HepG2 (cell line): ENCODE measurements around the gene PSMA2. TPM values are rescaled to one million over a fixed set of nuclear protein-coding genes. Genes with fewer than 3 reads are reported as not detected.

Experiments used
- ATAC-seq: fragments of 200-7000 bp; cut with Tn5 transposase; 3 replicates; pipeline ENCODE4 v1.9.1; 2020; ENCODE audit warnings: mild to moderate bottlenecking, moderate library complexity
- BruUV-seq: library from RNA; stranded (reverse); fragments of 400-500 nt; replicated peaks from 2 replicates; lab custom pipeline; 2021; lab: Mats Ljungman, UMichigan
- CTCF ChIA-PET: fragments of 300-600 bp; formaldehyde crosslinking; extraction: SDS; loops from one replicate; lab custom pipeline; 2021; ENCODE audit warnings: low total read pairs, inconsistent platforms, low intra/inter-chr PET ratio; lab: Yijun Ruan, JAX
- POLR2A ChIA-PET: fragments of 350-600 bp; sonication (Branson Sonifier 250); formaldehyde crosslinking; loops from one replicate; lab custom pipeline; 2020; ENCODE audit warnings: antibody characterized with exemption, inconsistent platforms; lab: Yijun Ruan, JAX
- DNase-seq: peaks from one replicate; pipeline ENCODE4 v3.0.0-alpha.2; 2015; ENCODE audit warnings: low spot score
- FAIRE-seq: peaks from 3 replicates; lab custom pipeline; 2011; peaks lifted over from hg19 to GRCh38; lab: Jason Lieb, UNC
- H2AFZ ChIP-seq: one replicate; pipeline ENCODE4 v1.6.1; 2011; ENCODE audit warnings: low read length, inconsistent platforms
- H3K27ac ChIP-seq: fragments of 300-600 bp; 3 replicates; pipeline ENCODE4 v1.8.0; 2011; ENCODE audit warnings: mixed run types, mild to moderate bottlenecking, mixed read lengths, low read length, inconsistent platforms; ENCODE audit not compliant: insufficient read depth; ENCODE audit errors: extremely low read length
- H3K27me3 ChIP-seq, 2 experiments: fragments of 200-600 bp in 1 of 2; 2 replicates in 1 of 2; 3 replicates in 1 of 2; pipeline versions ENCODE4 v1.6.0 to v1.8.0; 2011; ENCODE audit warnings: low read length in 2 of 2, mild to moderate bottlenecking in 2 of 2, moderate library complexity in 2 of 2, inconsistent platforms in 1 of 2; ENCODE audit not compliant: insufficient read depth in 2 of 2, control insufficient read depth in 1 of 2
- H3K36me3 ChIP-seq, 2 experiments: fragments of 200-600 bp in 1 of 2; replicated peaks in 1 of 2; 2 replicates in 1 of 2; 3 replicates in 1 of 2; pipeline versions ENCODE4 v1.5.1 to v1.8.0; 2011; ENCODE audit warnings: low read length in 2 of 2, inconsistent platforms in 1 of 2; ENCODE audit not compliant: insufficient read depth in 2 of 2, control insufficient read depth in 1 of 2
- H3K4me1 ChIP-seq: 2 replicates; pipeline ENCODE4 v1.5.1; 2012; ENCODE audit warnings: low read length, inconsistent platforms; ENCODE audit not compliant: insufficient read depth
- H3K4me2 ChIP-seq: 2 replicates; pipeline ENCODE4 v1.6.0; 2011; ENCODE audit warnings: low read depth, low read length, inconsistent platforms
- H3K4me3 ChIP-seq, 3 experiments: fragments of 200-600 bp in 1 of 3; sonication (generic), shearing (Covaris generic) in 1 of 3; replicated peaks in 1 of 3; 2 replicates each; pipeline ENCODE4 v1.5.1; 2011 to 2016; ENCODE audit warnings: low read length in 3 of 3, inconsistent platforms in 2 of 3, low read depth in 2 of 3, mild to moderate bottlenecking in 2 of 3, control low read depth in 1 of 3, mixed read lengths in 1 of 3; ENCODE audit not compliant: insufficient read depth in 1 of 3
- H3K79me2 ChIP-seq: one replicate; pipeline ENCODE4 v1.6.1; 2011; ENCODE audit warnings: low read length, inconsistent platforms; ENCODE audit not compliant: insufficient read depth
- H3K9ac ChIP-seq: 2 replicates; pipeline ENCODE4 v1.6.0; 2011; ENCODE audit warnings: mild to moderate bottlenecking, low read depth, low read length, inconsistent platforms; ENCODE audit not compliant: insufficient read depth
- H3K9me3 ChIP-seq: 2 replicates; pipeline ENCODE4 v1.5.1; 2012; ENCODE audit warnings: mild to moderate bottlenecking, low read length
- H4K20me1 ChIP-seq: 2 replicates; pipeline ENCODE4 v1.6.0; 2011; ENCODE audit warnings: inconsistent platforms, mild to moderate bottlenecking, low read length, moderate library complexity; ENCODE audit not compliant: insufficient read depth
- ATF5 ChIP-seq: sonication (generic); formaldehyde crosslinking; IDR thresholded peaks from 2 replicates; pipeline ENCODE4 v1.4.0; 2020; ENCODE audit warnings: mild to moderate bottlenecking, low read depth, missing genetic modification reagents
- HNRNPK ChIP-seq: fragments of 200-400 bp; formaldehyde crosslinking; IDR thresholded peaks from 2 replicates; pipeline ENCODE4 v1.6.1; 2018; ENCODE audit warnings: low read length, low read depth, moderate library complexity, mild to moderate bottlenecking; ENCODE audit not compliant: poor library complexity, severe bottlenecking
- KAT2B ChIP-seq: fragments of 150-350 bp; IDR thresholded peaks from 2 replicates; pipeline ENCODE4 v1.6.1; 2014; ENCODE audit warnings: low read depth, low read length, borderline replicate concordance
- MLLT10 ChIP-seq: sonication (generic); formaldehyde crosslinking; IDR thresholded peaks from 2 replicates; pipeline ENCODE4 v1.4.0; 2020; ENCODE audit warnings: missing genetic modification reagents
- SIX1 ChIP-seq: sonication (generic); formaldehyde crosslinking; IDR thresholded peaks from 2 replicates; pipeline ENCODE4 v1.4.0; 2020; ENCODE audit warnings: missing genetic modification reagents, borderline replicate concordance
- TP53 ChIP-seq: sonication (generic); formaldehyde crosslinking; conservative IDR thresholded peaks from 2 replicates; pipeline ENCODE4 v1.4.0; 2020; ENCODE audit warnings: missing genetic modification reagents
- ZNF138 ChIP-seq: sonication (generic); formaldehyde crosslinking; IDR thresholded peaks from 2 replicates; pipeline ENCODE4 v1.5.0; 2020; ENCODE audit warnings: mild to moderate bottlenecking, low read depth, missing genetic modification reagents
- ZNF564 ChIP-seq: sonication (generic); formaldehyde crosslinking; IDR thresholded peaks from 2 replicates; pipeline ENCODE4 v1.8.1; 2023; ENCODE audit warnings: mild to moderate bottlenecking, missing genetic modification reagents
- ZNF724P ChIP-seq: sonication (generic); formaldehyde crosslinking; IDR thresholded peaks from 2 replicates; pipeline ENCODE4 v1.8.0; 2022; ENCODE audit warnings: missing genetic modification reagents, borderline replicate concordance
- ZNF878 ChIP-seq: sonication (generic); formaldehyde crosslinking; IDR thresholded peaks from 2 replicates; pipeline ENCODE4 v1.8.1; 2023; ENCODE audit warnings: mild to moderate bottlenecking, missing genetic modification reagents, moderate library complexity
- WGBS: methylation state at CpG from one replicate; pipeline ENCODE4 v1.1.6; 2017; ENCODE audit warnings: low lambda C conversion rate; 5-methylcytosine and 5-hydroxymethylcytosine counted together
- in situ Hi-C: cut with HindIII; loops from 2 replicates; pipeline ENCODE4 v1.10.0; 2017; ENCODE audit warnings: low pct_unique_long_range_greater_than_20kb; ENCODE audit not compliant: extremely low pct_ligation_motif_present
- intact Hi-C: fragments of 100-400 bp; cut with micrococcal nuclease; formaldehyde crosslinking; loops from one replicate; pipeline ENCODE4 v1.10.0; 2022; ENCODE audit not compliant: unreplicated experiment
- polyA plus RNA-seq, 8 experiments: library from polyadenylated mRNA; depleted of rRNA in 3 of 8; stranded (reverse) in 7 of 8; unstranded in 1 of 8; fragments of >200 nt; fragmentation: Illumina TruSeq in 4 of 8; extraction: Trizol in 4 of 8; gene quantifications; 2 replicates each; pipeline versions ENCODE4 v1.2.1 to v1.2.3, GENCODE V29; 2011 to 2016; ENCODE audit warnings: low read depth in 4 of 8, missing spikeins in 1 of 8, mixed read lengths in 1 of 8; ENCODE audit not compliant: insufficient read depth in 1 of 8
- total RNA-seq, 5 experiments: library from RNA; depleted of rRNA; stranded (reverse); fragments of >200 nt; fragmentation: Illumina TruSeq; extraction: Trizol; gene quantifications; 2 replicates each; pipeline ENCODE4 v1.2.3, GENCODE V29; 2016; ENCODE audit warnings: low read depth in 1 of 5
- TF ChIP-seq, protein P1 (sequence below): sonication (generic); formaldehyde crosslinking; IDR thresholded peaks from 2 replicates; pipeline ENCODE4 v1.8.0; 2022; ENCODE audit warnings: mild to moderate bottlenecking, missing genetic modification reagents, borderline replicate concordance
- TF ChIP-seq, protein P2 (sequence below): sonication (generic); formaldehyde crosslinking; conservative IDR thresholded peaks from 2 replicates; pipeline ENCODE4 v1.4.0; 2020; ENCODE audit warnings: missing genetic modification reagents

PSMA2 gene
- total and polyA plus RNA-seq, 2 of the 13 experiments (the other 11 are each of a cell fraction or from before 2014, with no cell fraction given): 125 to 266 TPM

DNA sequence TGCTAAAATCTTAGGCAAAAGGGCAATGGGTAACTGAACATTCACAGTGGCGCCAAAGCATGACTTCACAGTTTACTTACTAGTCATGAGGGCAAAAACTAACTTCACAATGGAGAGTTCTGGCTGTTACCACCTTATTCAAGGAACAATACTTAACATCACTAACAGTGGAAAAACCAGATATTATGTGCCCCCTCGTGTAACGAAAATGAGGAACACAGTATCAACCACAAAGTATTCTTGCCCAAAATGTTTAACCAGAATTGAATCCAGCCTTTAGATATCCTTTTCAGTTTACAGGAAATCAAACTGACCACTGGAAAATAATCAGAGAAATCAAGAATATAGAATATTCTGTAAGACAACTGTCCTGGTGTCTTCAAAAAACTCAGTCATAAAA is 29.6 kb downstream of the PSMA2 start:
- Histone ChIP-seq H3K9me3 (no peaks in the 10 kb centered on the region), H2AFZ (no peak overlapping the region), H3K36me3 (no peaks in the 10 kb centered on the region), H3K4me1 (peaks cover 12% of the 10 kb centered on the region), H3K4me2 (no peak overlapping the region), H3K27ac (no peak overlapping the region), H3K79me2 (no peaks in the 10 kb centered on the region), H3K4me3 (no peak overlapping the region), H3K27me3 (peaks cover 1 to 3% of the 10 kb centered on the region in 2 experiments; a peak in 2 of 5 replicates), H3K9ac (no peak overlapping the region), H4K20me1 (no peaks in the 10 kb centered on the region)
- BruUV-seq: no TSS peak
- ATAC-seq: no peak
- DNase-seq: no peak
- POLR2A ChIA-PET: no interaction called here
- TF ChIP-seq HNRNPK (no peak), ATF5 (no peak), TP53 (CRISPR knock-in tag) (no peak), KAT2B (no peak), SIX1 (no peak), MLLT10 (CRISPR knock-in tag) (no peak), ZNF724P (CRISPR knock-in tag) (no peak), ZNF138 (CRISPR knock-in tag) (no peak), ZNF878 (CRISPR knock-in tag) (no peak), ZNF564 (no peak)
- TF ChIP-seq, protein P1, sequence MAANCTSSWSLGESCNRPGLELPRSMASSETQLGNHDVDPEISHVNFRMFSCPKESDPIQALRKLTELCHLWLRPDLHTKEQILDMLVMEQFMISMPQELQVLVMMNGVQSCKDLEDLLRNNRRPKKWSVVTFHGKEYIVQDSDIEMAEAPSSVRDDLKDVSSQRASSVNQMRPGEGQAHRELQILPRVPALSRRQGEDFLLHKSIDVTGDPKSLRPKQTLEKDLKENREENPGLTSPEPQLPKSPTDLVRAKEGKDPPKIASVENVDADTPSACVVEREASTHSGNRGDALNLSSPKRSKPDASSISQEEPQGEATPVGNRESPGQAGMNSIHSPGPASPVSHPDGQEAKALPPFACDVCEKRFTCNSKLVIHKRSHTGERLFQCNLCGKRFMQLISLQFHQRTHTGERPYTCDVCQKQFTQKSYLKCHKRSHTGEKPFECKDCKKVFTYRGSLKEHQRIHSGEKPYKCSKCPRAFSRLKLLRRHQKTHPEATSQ (CRISPR knock-in tag): no peak
- TF ChIP-seq, protein P2, sequence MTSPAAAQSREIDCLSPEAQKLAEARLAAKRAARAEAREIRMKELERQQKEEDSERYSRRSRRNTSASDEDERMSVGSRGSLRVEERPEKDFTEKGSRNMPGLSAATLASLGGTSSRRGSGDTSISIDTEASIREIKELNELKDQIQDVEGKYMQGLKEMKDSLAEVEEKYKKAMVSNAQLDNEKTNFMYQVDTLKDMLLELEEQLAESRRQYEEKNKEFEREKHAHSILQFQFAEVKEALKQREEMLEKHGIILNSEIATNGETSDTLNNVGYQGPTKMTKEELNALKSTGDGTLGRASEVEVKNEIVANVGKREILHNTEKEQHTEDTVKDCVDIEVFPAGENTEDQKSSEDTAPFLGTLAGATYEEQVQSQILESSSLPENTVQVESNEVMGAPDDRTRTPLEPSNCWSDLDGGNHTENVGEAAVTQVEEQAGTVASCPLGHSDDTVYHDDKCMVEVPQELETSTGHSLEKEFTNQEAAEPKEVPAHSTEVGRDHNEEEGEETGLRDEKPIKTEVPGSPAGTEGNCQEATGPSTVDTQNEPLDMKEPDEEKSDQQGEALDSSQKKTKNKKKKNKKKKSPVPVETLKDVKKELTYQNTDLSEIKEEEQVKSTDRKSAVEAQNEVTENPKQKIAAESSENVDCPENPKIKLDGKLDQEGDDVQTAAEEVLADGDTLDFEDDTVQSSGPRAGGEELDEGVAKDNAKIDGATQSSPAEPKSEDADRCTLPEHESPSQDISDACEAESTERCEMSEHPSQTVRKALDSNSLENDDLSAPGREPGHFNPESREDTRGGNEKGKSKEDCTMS (CRISPR knock-in tag): no peak
- intact Hi-C loops (no loop called here), in situ Hi-C loops (no loop called here)
- WGBS: 32% methylated on average over 3 of the region's 3 CpGs
- CTCF ChIA-PET: no interaction called here
- no peak for FAIRE-seq
